Neural cell (in vitro differentiated cells): Measurements from ENCODE around the gene OBSCN. TPM values are rescaled to one million over a fixed set of nuclear protein-coding genes. Genes with fewer than 3 reads are reported as not detected.

Experiments used
- H2AFZ ChIP-seq: fragments of 200-600, 300-800 bp; sonication (generic), shearing (Covaris generic); 2 replicates; pipeline ENCODE4 v1.6.0; 2014; ENCODE audit warnings: low read depth, mild to moderate bottlenecking, antibody characterized with exemption, low read length, moderate library complexity
- H3F3A ChIP-seq: fragments of 200-600 bp; shearing (Covaris generic); 2 replicates; pipeline ENCODE4 v1.6.1; 2016; ENCODE audit warnings: mild to moderate bottlenecking, moderate library complexity, mixed read lengths, antibody characterized with exemption, low read length; ENCODE audit not compliant: insufficient read depth, poor library complexity, severe bottlenecking
- H3K27ac ChIP-seq: fragments of 200-600, 300-800 bp; sonication (generic), shearing (Covaris generic); 2 replicates; pipeline ENCODE4 v1.5.1; 2014; ENCODE audit warnings: mild to moderate bottlenecking, low read length, moderate library complexity
- H3K27me3 ChIP-seq: fragments of 300-800, 200-600 bp; sonication (generic), shearing (Covaris generic); 2 replicates; pipeline ENCODE4 v1.6.0; 2014; ENCODE audit warnings: mild to moderate bottlenecking, low read depth, low read length, moderate library complexity; ENCODE audit not compliant: insufficient read depth
- H3K36me3 ChIP-seq: fragments of 300-800, 200-600 bp; sonication (generic), shearing (Covaris generic); 2 replicates; pipeline ENCODE4 v1.5.1; 2014; ENCODE audit warnings: mild to moderate bottlenecking, antibody characterized with exemption, low read length, moderate library complexity; ENCODE audit not compliant: insufficient read depth
- H3K4me2 ChIP-seq: fragments of 300-800, 200-600 bp; sonication (generic), shearing (Covaris generic); 2 replicates; pipeline ENCODE4 v1.6.0; 2014; ENCODE audit warnings: mild to moderate bottlenecking, low read length
- H3K4me3 ChIP-seq: fragments of 300-800, 200-600 bp; sonication (generic), shearing (Covaris generic); 2 replicates; pipeline ENCODE4 v1.5.1; 2014; ENCODE audit warnings: mild to moderate bottlenecking, low read length, moderate library complexity
- H3K79me2 ChIP-seq: fragments of 200-600 bp; shearing (Covaris generic); replicated peaks from 2 replicates; pipeline ENCODE4 v1.6.0; 2014; ENCODE audit warnings: mild to moderate bottlenecking, low read length, moderate library complexity; ENCODE audit not compliant: insufficient read depth
- H3K9ac ChIP-seq: fragments of 300-800, 200-600 bp; sonication (generic), shearing (Covaris generic); 2 replicates; pipeline ENCODE4 v1.6.1; 2016; ENCODE audit warnings: mild to moderate bottlenecking, low read length, mixed read lengths
- H3K9me2 ChIP-seq: fragments of 200-600 bp; shearing (Covaris generic); 2 replicates; pipeline ENCODE4 v1.6.1; 2016; ENCODE audit warnings: mild to moderate bottlenecking, low read length, mixed read lengths; ENCODE audit not compliant: insufficient read depth
- H3K9me3 ChIP-seq: fragments of 200-600, 300-800 bp; sonication (generic), shearing (Covaris generic); 2 replicates; pipeline ENCODE4 v1.6.1; 2016; ENCODE audit warnings: mild to moderate bottlenecking, mixed run types, low read length, moderate library complexity, mixed read lengths
- H4K20me1 ChIP-seq: fragments of 200-600 bp; shearing (Covaris generic); 2 replicates; pipeline ENCODE4 v1.6.1; 2016; ENCODE audit warnings: mild to moderate bottlenecking, mixed run types; ENCODE audit not compliant: insufficient read depth
- EP300 ChIP-seq: fragments of 450-650 bp; conservative IDR thresholded peaks from 2 replicates; pipeline ENCODE4 v1.6.1; 2014; ENCODE audit warnings: antibody characterized with exemption, mild to moderate bottlenecking, moderate library complexity; ENCODE audit not compliant: poor library complexity, severe bottlenecking
- EZH2 ChIP-seq: fragments of 200-600, 300-800 bp; shearing (Covaris generic), sonication (generic); IDR thresholded peaks from 2 replicates; pipeline ENCODE4 v1.6.1; 2014; ENCODE audit warnings: antibody characterized with exemption, low read length, borderline replicate concordance, mild to moderate bottlenecking; ENCODE audit not compliant: insufficient read depth, poor library complexity, severe bottlenecking
- MXI1 ChIP-seq: fragments of 450-650 bp; conservative IDR thresholded peaks from 2 replicates; pipeline ENCODE4 v1.6.1; 2014; ENCODE audit warnings: antibody characterized with exemption, mild to moderate bottlenecking; ENCODE audit not compliant: poor library complexity, severe bottlenecking
- POLR2AphosphoS5 ChIP-seq: IDR thresholded peaks from 2 replicates; pipeline ENCODE4 v1.6.1; 2012
- RAD21 ChIP-seq: fragments of 450-650 bp; conservative IDR thresholded peaks from 2 replicates; pipeline ENCODE4 v1.6.1; 2014; ENCODE audit warnings: antibody characterized with exemption, mild to moderate bottlenecking, moderate library complexity
- SMC3 ChIP-seq: fragments of 450-650 bp; conservative IDR thresholded peaks from 2 replicates; pipeline ENCODE4 v1.6.1; 2014; ENCODE audit warnings: antibody characterized with exemption, mild to moderate bottlenecking, moderate library complexity; ENCODE audit not compliant: poor library complexity
- TAF1 ChIP-seq: IDR thresholded peaks from 2 replicates; pipeline ENCODE4 v1.6.1; 2012; ENCODE audit warnings: low read depth
- polyA plus RNA-seq: library from polyadenylated mRNA; depleted of rRNA; stranded (reverse); fragments of >200 nt; gene quantifications from 2 replicates; pipeline ENCODE4 v1.2.3, GENCODE V29; 2014
- TF ChIP-seq, protein P1 (sequence below): IDR thresholded peaks from 2 replicates; pipeline ENCODE4 v1.6.1; 2012; ENCODE audit warnings: borderline replicate concordance
- TF ChIP-seq, protein P2 (sequence below): fragments of 450-650 bp; IDR thresholded peaks from 2 replicates; pipeline ENCODE4 v1.5.1; 2014; ENCODE audit warnings: antibody characterized with exemption, mild to moderate bottlenecking, moderate library complexity; ENCODE audit not compliant: poor library complexity, severe bottlenecking

Gene OBSCN
- polyA plus RNA-seq, 1 donor from 2014 or later: 7.2 TPM

DNA sequence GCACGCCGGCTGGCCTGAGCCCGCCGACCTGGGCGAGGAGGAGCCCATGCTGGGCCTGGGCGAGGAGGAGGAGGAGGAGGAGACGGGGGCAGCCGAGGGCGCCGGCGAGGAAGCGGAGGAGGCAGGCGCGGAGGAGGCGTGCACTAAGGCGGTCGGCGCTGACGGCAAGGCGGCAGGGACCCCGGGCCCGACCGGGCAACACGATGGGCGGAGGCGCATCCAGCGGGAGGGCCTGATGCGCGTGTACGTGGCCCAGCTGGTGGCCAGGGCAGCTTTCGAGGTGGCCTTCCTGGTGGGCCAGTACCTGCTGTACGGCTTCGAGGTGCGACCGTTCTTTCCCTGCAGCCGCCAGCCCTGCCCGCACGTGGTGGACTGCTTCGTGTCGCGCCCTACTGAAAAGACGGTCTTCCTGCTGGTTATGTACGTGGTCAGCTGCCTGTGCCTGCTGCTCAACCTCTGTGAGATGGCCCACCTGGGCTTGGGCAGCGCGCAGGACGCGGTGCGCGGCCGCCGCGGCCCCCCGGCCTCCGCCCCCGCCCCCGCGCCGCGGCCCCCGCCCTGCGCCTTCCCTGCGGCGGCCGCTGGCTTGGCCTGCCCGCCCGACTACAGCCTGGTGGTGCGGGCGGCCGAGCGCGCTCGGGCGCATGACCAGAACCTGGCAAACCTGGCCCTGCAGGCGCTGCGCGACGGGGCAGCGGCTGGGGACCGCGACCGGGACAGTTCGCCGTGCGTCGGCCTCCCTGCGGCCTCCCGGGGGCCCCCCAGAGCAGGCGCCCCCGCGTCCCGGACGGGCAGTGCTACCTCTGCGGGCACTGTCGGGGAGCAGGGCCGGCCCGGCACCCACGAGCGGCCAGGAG lies 49.5 kb upstream of the OBSCN start:
- H3K9me3 ChIP-seq: no peaks in the 10 kb centered on the region
- H3K27ac ChIP-seq: no peak overlapping the region
- H3K9me2 ChIP-seq: no peaks in the 10 kb centered on the region
- H3F3A ChIP-seq: no peaks in the 10 kb centered on the region
- no peak overlapping the region for H2AFZ ChIP-seq
- H4K20me1 ChIP-seq: no peaks in the 10 kb centered on the region
- H3K27me3 ChIP-seq: no peaks in the 10 kb centered on the region
- H3K79me2 ChIP-seq: no peaks in the 10 kb centered on the region
- TF ChIP-seq EP300 (no peak), POLR2AphosphoS5 (no peak), EZH2 (no peak)
- TF ChIP-seq, protein P1, sequence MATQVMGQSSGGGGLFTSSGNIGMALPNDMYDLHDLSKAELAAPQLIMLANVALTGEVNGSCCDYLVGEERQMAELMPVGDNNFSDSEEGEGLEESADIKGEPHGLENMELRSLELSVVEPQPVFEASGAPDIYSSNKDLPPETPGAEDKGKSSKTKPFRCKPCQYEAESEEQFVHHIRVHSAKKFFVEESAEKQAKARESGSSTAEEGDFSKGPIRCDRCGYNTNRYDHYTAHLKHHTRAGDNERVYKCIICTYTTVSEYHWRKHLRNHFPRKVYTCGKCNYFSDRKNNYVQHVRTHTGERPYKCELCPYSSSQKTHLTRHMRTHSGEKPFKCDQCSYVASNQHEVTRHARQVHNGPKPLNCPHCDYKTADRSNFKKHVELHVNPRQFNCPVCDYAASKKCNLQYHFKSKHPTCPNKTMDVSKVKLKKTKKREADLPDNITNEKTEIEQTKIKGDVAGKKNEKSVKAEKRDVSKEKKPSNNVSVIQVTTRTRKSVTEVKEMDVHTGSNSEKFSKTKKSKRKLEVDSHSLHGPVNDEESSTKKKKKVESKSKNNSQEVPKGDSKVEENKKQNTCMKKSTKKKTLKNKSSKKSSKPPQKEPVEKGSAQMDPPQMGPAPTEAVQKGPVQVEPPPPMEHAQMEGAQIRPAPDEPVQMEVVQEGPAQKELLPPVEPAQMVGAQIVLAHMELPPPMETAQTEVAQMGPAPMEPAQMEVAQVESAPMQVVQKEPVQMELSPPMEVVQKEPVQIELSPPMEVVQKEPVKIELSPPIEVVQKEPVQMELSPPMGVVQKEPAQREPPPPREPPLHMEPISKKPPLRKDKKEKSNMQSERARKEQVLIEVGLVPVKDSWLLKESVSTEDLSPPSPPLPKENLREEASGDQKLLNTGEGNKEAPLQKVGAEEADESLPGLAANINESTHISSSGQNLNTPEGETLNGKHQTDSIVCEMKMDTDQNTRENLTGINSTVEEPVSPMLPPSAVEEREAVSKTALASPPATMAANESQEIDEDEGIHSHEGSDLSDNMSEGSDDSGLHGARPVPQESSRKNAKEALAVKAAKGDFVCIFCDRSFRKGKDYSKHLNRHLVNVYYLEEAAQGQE: no peak
- H3K4me3 ChIP-seq: no peak overlapping the region
- no peak overlapping the region for H3K9ac ChIP-seq
- H3K36me3 ChIP-seq: no peaks in the 10 kb centered on the region
- H3K4me2 ChIP-seq: no peak overlapping the region

DNA sequence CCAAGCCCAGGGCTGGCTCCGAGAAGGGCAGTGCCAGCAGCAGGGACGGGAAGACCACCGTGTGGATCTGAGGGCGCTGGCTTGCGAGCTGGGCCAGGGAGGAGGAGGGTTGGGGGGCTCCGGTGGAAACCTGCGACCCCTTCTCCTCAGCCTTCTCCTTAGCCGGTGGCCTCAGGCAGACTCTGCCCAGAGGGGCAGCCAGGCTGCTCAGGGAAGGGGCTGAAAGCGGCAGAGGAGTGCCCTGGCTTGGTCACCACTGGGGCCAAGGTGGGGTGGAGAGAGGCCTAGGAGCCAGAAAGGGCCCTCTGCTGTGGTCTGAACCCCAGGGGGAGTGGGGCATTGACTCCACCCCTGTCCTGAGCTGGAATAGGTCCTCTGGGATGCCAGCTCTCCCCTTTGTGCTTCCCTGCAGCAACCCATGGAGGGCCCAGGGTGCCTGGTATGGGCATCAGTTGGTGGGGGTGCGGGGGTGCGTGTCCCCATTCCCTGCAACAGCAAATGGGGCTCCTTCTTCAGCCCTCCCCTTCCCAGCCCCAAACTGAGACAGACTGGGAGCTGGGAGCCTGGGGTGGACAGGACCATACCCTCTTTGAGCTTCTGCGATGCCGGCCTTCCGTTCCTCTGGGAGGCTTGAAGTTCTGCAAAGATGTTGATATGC lies 48.7 kb upstream of the OBSCN start:
- no peak overlapping the region for H3K27ac ChIP-seq
- H3K4me3 ChIP-seq: no peak overlapping the region
- no peaks in the 10 kb centered on the region for H3K27me3 ChIP-seq
- TF ChIP-seq MXI1 (no peak), EZH2 (no peak), EP300 (no peak), SMC3 (no peak), TAF1 (no peak), POLR2AphosphoS5 (no peak), RAD21 (no peak)
- TF ChIP-seq, protein P2, sequence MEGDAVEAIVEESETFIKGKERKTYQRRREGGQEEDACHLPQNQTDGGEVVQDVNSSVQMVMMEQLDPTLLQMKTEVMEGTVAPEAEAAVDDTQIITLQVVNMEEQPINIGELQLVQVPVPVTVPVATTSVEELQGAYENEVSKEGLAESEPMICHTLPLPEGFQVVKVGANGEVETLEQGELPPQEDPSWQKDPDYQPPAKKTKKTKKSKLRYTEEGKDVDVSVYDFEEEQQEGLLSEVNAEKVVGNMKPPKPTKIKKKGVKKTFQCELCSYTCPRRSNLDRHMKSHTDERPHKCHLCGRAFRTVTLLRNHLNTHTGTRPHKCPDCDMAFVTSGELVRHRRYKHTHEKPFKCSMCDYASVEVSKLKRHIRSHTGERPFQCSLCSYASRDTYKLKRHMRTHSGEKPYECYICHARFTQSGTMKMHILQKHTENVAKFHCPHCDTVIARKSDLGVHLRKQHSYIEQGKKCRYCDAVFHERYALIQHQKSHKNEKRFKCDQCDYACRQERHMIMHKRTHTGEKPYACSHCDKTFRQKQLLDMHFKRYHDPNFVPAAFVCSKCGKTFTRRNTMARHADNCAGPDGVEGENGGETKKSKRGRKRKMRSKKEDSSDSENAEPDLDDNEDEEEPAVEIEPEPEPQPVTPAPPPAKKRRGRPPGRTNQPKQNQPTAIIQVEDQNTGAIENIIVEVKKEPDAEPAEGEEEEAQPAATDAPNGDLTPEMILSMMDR: no peak
- TF ChIP-seq, protein P1: no peak
- no peaks in the 10 kb centered on the region for H3K9me2 ChIP-seq
- H3F3A ChIP-seq: no peaks in the 10 kb centered on the region
- no peak overlapping the region for H3K4me2 ChIP-seq
- H4K20me1 ChIP-seq: no peaks in the 10 kb centered on the region
- no peaks in the 10 kb centered on the region for H3K36me3 ChIP-seq
- no peak overlapping the region for H3K9ac ChIP-seq
- no peak overlapping the region for H2AFZ ChIP-seq
- no peaks in the 10 kb centered on the region for H3K79me2 ChIP-seq
- H3K9me3 ChIP-seq: no peaks in the 10 kb centered on the region
